Trophoblast cell (in vitro differentiated cells and primary cell): ENCODE data around the gene LGALS13.

Experiments
- DNase-seq, 2 donors: peaks; one replicate each; pipeline ENCODE4 v3.0.0-alpha.2; 2016
- H2AFZ ChIP-seq: 2 replicates; pipeline ENCODE4 v1.6.1; 2013; ENCODE audit warnings: low read length, moderate library complexity, mild to moderate bottlenecking; ENCODE audit not compliant: insufficient read depth, poor library complexity
- H2AK5ac ChIP-seq: 2 replicates; pipeline ENCODE4 v1.6.1; 2013; ENCODE audit warnings: mild to moderate bottlenecking, low read length
- H2BK120ac ChIP-seq: 2 replicates; pipeline ENCODE4 v1.6.1; 2013; ENCODE audit warnings: low read length, mild to moderate bottlenecking, moderate library complexity; ENCODE audit not compliant: insufficient read depth, poor library complexity
- H2BK12ac ChIP-seq: 2 replicates; pipeline ENCODE4 v1.6.1; 2013; ENCODE audit warnings: mild to moderate bottlenecking, low read length, moderate library complexity
- H2BK5ac ChIP-seq: 2 replicates; pipeline ENCODE4 v1.6.1; 2013; ENCODE audit warnings: low read length, low read depth, moderate library complexity, mild to moderate bottlenecking; ENCODE audit not compliant: poor library complexity
- H3K14ac ChIP-seq: 2 replicates; pipeline ENCODE4 v1.6.1; 2013; ENCODE audit warnings: mild to moderate bottlenecking, low read length
- H3K18ac ChIP-seq: 2 replicates; pipeline ENCODE4 v1.6.1; 2013; ENCODE audit warnings: mild to moderate bottlenecking, low read length
- H3K23ac ChIP-seq: 2 replicates; pipeline ENCODE4 v1.6.1; 2013; ENCODE audit warnings: low read length
- H3K27ac ChIP-seq: 2 replicates; pipeline ENCODE4 v1.5.1; 2013; ENCODE audit warnings: low read depth, mild to moderate bottlenecking, inconsistent platforms, low read length, moderate library complexity
- H3K27me3 ChIP-seq: 2 replicates; pipeline ENCODE4 v1.6.1; 2013; ENCODE audit warnings: inconsistent platforms, mild to moderate bottlenecking, low read length, moderate library complexity; ENCODE audit not compliant: insufficient read depth
- H3K36me3 ChIP-seq, 2 experiments: 1 replicate in 1 of 2; 2 replicates in 1 of 2; pipeline ENCODE4 v1.6.1; 2013; ENCODE audit warnings: low read length in 2 of 2, mild to moderate bottlenecking in 2 of 2, moderate library complexity in 1 of 2; ENCODE audit not compliant: insufficient read depth in 2 of 2, control insufficient read depth in 1 of 2
- H3K4ac ChIP-seq: 2 replicates; pipeline ENCODE4 v1.6.1; 2013; ENCODE audit warnings: low read depth, mild to moderate bottlenecking, low read length, moderate library complexity
- H3K4me1 ChIP-seq, 2 experiments: 1 replicate in 1 of 2; 2 replicates in 1 of 2; pipeline ENCODE4 v1.6.1; 2013; ENCODE audit warnings: low read length in 2 of 2, mild to moderate bottlenecking in 2 of 2, moderate library complexity in 1 of 2; ENCODE audit not compliant: insufficient read depth in 2 of 2, control insufficient read depth in 1 of 2
- H3K4me2 ChIP-seq: 2 replicates; pipeline ENCODE4 v1.6.1; 2013; ENCODE audit warnings: inconsistent platforms, mild to moderate bottlenecking, low read length, moderate library complexity
- H3K4me3 ChIP-seq: 2 replicates; pipeline ENCODE4 v1.5.1; 2013; ENCODE audit warnings: mild to moderate bottlenecking, low read depth, low read length, inconsistent platforms
- H3K79me1 ChIP-seq: one replicate; pipeline ENCODE4 v1.6.1; 2013; ENCODE audit warnings: low read length
- H3K79me2 ChIP-seq: 2 replicates; pipeline ENCODE4 v1.6.1; 2013; ENCODE audit warnings: low read length, mild to moderate bottlenecking; ENCODE audit not compliant: control insufficient read depth, insufficient read depth, poor library complexity
- H3K9ac ChIP-seq: 2 replicates; pipeline ENCODE4 v1.6.1; 2013; ENCODE audit warnings: mild to moderate bottlenecking, low read length
- H3K9me3 ChIP-seq: 2 replicates; pipeline ENCODE4 v1.6.1; 2013; ENCODE audit warnings: low read depth, mild to moderate bottlenecking, control low read depth, inconsistent platforms, low read length; ENCODE audit not compliant: insufficient read depth
- H4K12ac ChIP-seq: 2 replicates; pipeline ENCODE4 v1.6.1; 2013; ENCODE audit warnings: low read depth, mild to moderate bottlenecking, low read length, moderate library complexity
- H4K8ac ChIP-seq: 2 replicates; pipeline ENCODE4 v1.6.1; 2013; ENCODE audit warnings: low read depth, mild to moderate bottlenecking, low read length, moderate library complexity
- H4K91ac ChIP-seq: one replicate; pipeline ENCODE4 v1.6.1; 2013; ENCODE audit warnings: low read depth, mild to moderate bottlenecking, low read length, moderate library complexity
- WGBS: extraction: QIAGEN DNeasy Blood & Tissue Kit; methylation state at CpG from one replicate; pipeline ENCODE4 v1.1.7; 2013; ENCODE audit warnings: missing lambda C conversion rate; ENCODE audit not compliant: insufficient read length, insufficient coverage; ENCODE audit errors: extremely low coverage; 5-methylcytosine and 5-hydroxymethylcytosine counted together

Gene LGALS13

DNA sequence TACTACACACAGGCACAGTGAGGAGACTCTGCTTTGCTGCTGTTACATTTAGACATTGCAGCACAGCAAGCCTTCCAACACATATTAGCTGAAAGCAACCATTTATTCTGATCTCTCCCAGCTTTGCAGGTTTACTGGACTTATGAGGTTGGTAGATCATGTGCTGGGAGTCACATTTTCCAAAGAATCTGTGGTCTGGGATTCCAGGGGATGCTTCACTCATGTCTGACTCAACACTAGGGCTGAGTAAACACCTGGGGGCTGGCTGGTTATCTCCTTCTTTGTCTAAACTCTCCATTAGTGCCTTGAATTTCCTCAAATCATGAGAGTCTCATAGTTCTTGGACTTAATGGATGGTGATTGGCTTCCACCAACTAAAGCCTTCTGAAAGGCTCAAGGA is 5.4 kb upstream of the LGALS13 start:
- no peaks in the 10 kb centered on the region for H3K27me3 ChIP-seq
- H3K4ac ChIP-seq, result no peak overlapping the region
- no peak overlapping the region for H3K4me2 ChIP-seq
- no peak overlapping the region for H4K91ac ChIP-seq
- H2AK5ac ChIP-seq, result no peak overlapping the region
- no peak overlapping the region for H4K8ac ChIP-seq
- no peak overlapping the region for H3K14ac ChIP-seq
- H3K36me3 ChIP-seq, result no peaks in the 10 kb centered on the region
- no peak overlapping the region for H2AFZ ChIP-seq
- H3K27ac ChIP-seq, result no peak overlapping the region
- H3K9ac ChIP-seq, result no peak overlapping the region
- H3K23ac ChIP-seq, result no peak overlapping the region
- no peak overlapping the region for H2BK5ac ChIP-seq
- H3K79me2 ChIP-seq, result no peaks in the 10 kb centered on the region
- H2BK120ac ChIP-seq, result no peak overlapping the region
- H3K9me3 ChIP-seq, result peaks cover 3% of the 10 kb centered on the region
- no peaks in the 10 kb centered on the region for H3K4me1 ChIP-seq
- H3K4me3 ChIP-seq, result no peak overlapping the region
- no peaks in the 10 kb centered on the region for H3K79me1 ChIP-seq
- no peak overlapping the region for H2BK12ac ChIP-seq
- no peak overlapping the region for H3K18ac ChIP-seq
- peak; percentile 66 to 73 for DNase-seq
- H4K12ac ChIP-seq, result no peak overlapping the region

DNA sequence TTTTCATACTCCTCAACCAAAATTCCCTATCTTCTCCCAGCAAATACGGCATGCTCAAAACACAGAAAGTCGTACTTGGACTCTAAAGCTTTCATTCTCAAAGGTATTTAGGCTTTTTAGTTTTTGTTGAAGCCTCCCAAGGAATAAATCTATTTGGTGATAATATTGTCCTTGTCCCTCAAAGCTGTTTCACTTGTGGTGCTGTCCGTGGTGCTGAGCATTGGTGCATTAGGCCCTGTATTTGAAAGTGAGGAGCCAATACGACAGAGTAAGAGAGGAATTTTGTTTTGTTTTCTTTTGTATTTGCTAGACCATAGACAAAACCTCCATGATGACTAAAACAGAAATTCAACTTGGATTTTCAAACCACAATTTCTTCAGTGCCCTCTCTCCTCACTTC is 3.2 kb upstream of the LGALS13 start:
- no peak overlapping the region for H4K8ac ChIP-seq
- WGBS, result 100% methylated on average over 1 of the region's 4 CpGs
- no peaks in the 10 kb centered on the region for H3K36me3 ChIP-seq
- DNase-seq, result peak; percentile 14 to 64
- H3K4me2 ChIP-seq, result no peak overlapping the region
- no peak overlapping the region for H3K4me3 ChIP-seq
- H3K23ac ChIP-seq, result no peak overlapping the region
- H2BK5ac ChIP-seq, result no peak overlapping the region
- H3K27ac ChIP-seq, result no peak overlapping the region
- no peak overlapping the region for H4K91ac ChIP-seq
- no peaks in the 10 kb centered on the region for H3K79me2 ChIP-seq
- no peak overlapping the region for H3K4ac ChIP-seq
- no peak overlapping the region for H3K18ac ChIP-seq
- no peak overlapping the region for H2BK12ac ChIP-seq
- no peak overlapping the region for H2BK120ac ChIP-seq
- no peak overlapping the region for H2AK5ac ChIP-seq
- H3K9me3 ChIP-seq, result peaks cover 3% of the 10 kb centered on the region
- no peak overlapping the region for H3K9ac ChIP-seq
- no peak overlapping the region for H2AFZ ChIP-seq
- H3K14ac ChIP-seq, result no peak overlapping the region
- H4K12ac ChIP-seq, result no peak overlapping the region
- H3K4me1 ChIP-seq, result no peaks in the 10 kb centered on the region
- no peaks in the 10 kb centered on the region for H3K27me3 ChIP-seq
- no peaks in the 10 kb centered on the region for H3K79me1 ChIP-seq

DNA sequence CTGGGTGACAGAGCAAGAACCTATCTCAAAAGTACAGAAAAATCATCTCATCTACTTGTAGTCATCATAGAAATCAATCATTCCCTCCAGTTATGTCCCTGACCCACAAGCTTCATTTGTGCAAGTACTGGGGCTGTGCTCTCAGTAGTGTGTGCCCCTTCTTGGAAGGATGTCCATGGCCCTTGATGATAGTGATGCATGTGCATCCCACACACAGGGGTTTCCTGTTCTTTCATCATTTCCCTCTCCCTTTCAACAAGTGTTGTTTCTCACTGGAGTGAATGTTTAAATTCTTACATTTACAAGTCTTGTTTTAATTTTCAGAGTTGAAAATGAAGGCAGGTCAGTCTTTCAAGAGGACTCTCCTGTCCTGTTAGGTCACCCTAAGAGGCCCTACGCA is 1.5 kb downstream of the LGALS13 start:
- H2AFZ ChIP-seq, result no peak overlapping the region
- H2AK5ac ChIP-seq, result no peak overlapping the region
- no CpG with 5 or more reads among the region's 1 CpG for WGBS
- DNase-seq, result no peak
- no peaks in the 10 kb centered on the region for H3K27me3 ChIP-seq
- H3K36me3 ChIP-seq, result no peaks in the 10 kb centered on the region
- no peak overlapping the region for H3K23ac ChIP-seq
- H4K91ac ChIP-seq, result no peak overlapping the region
- no peak overlapping the region for H4K12ac ChIP-seq
- no peak overlapping the region for H3K9ac ChIP-seq
- no peak overlapping the region for H3K18ac ChIP-seq
- H3K14ac ChIP-seq, result no peak overlapping the region
- H2BK120ac ChIP-seq, result no peak overlapping the region
- H4K8ac ChIP-seq, result no peak overlapping the region
- H3K9me3 ChIP-seq, result no peaks in the 10 kb centered on the region
- H3K4me2 ChIP-seq, result no peak overlapping the region
- H3K79me2 ChIP-seq, result no peaks in the 10 kb centered on the region
- no peak overlapping the region for H2BK12ac ChIP-seq
- no peaks in the 10 kb centered on the region for H3K4me1 ChIP-seq
- H3K4ac ChIP-seq, result no peak overlapping the region
- H3K4me3 ChIP-seq, result no peak overlapping the region
- H2BK5ac ChIP-seq, result no peak overlapping the region
- no peaks in the 10 kb centered on the region for H3K79me1 ChIP-seq
- H3K27ac ChIP-seq, result no peak overlapping the region

DNA sequence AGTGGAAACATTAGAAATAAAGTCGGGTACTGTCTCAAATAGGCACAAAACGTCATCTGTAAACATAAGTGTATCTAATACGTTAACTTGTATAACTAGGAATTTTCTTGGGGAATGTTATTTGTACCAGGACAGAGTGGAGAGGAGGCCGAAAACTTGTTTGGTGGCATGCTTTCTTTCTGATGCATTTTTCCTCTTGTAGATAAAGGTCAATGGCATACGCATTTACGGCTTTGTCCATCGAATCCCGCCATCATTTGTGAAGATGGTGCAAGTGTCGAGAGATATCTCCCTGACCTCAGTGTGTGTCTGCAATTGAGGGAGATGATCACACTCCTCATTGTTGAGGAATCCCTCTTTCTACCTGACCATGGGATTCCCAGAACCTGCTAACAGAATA is 4.7 kb downstream of the LGALS13 start:
- no peak overlapping the region for H3K4me2 ChIP-seq
- no peak overlapping the region for H4K8ac ChIP-seq
- no peak overlapping the region for H2AK5ac ChIP-seq
- no peak overlapping the region for H2BK12ac ChIP-seq
- H3K14ac ChIP-seq, result no peak overlapping the region
- no peak overlapping the region for H3K4ac ChIP-seq
- no peaks in the 10 kb centered on the region for H3K9me3 ChIP-seq
- no peaks in the 10 kb centered on the region for H3K79me1 ChIP-seq
- H4K91ac ChIP-seq, result no peak overlapping the region
- H3K23ac ChIP-seq, result no peak overlapping the region
- H3K4me1 ChIP-seq, result no peaks in the 10 kb centered on the region
- no peaks in the 10 kb centered on the region for H3K36me3 ChIP-seq
- H3K27ac ChIP-seq, result no peak overlapping the region
- no peak overlapping the region for H3K18ac ChIP-seq
- no peaks in the 10 kb centered on the region for H3K79me2 ChIP-seq
- H3K4me3 ChIP-seq, result no peak overlapping the region
- no peaks in the 10 kb centered on the region for H3K27me3 ChIP-seq
- H2BK5ac ChIP-seq, result no peak overlapping the region
- peak; percentile 92 to 97 for DNase-seq
- H4K12ac ChIP-seq, result no peak overlapping the region
- WGBS, result no CpG with 5 or more reads among the region's 9 CpGs
- no peak overlapping the region for H2BK120ac ChIP-seq
- no peak overlapping the region for H3K9ac ChIP-seq
- no peak overlapping the region for H2AFZ ChIP-seq
